Panc1 (cell line): ENCODE data around the gene KLRC4. TPM values are rescaled to one million over a fixed set of nuclear protein-coding genes. Genes with fewer than 3 reads are reported as not detected.
"Not testable (repeated sequence)": the region's sequence is repeated elsewhere in the genome, so short reads cannot be mapped to it uniquely, and the experiment has no call there.

Experiments
- ATAC-seq: fragments of 200-7000 bp; cut with Tn5 transposase; 2 replicates; pipeline ENCODE4 v1.9.1; 2020; ENCODE audit warnings: mild to moderate bottlenecking, moderate library complexity
- BruUV-seq: library from RNA; stranded (reverse); fragments of 400-500 nt; replicated peaks from 2 replicates; lab custom pipeline; 2021; lab: Mats Ljungman, UMichigan
- CTCF ChIA-PET: fragments of 300-600 bp; sonication (Branson Sonifier 250); formaldehyde crosslinking; loops from one replicate; lab custom pipeline; 2022; ENCODE audit warnings: antibody characterized with exemption; lab: Charles Lee
- POLR2A ChIA-PET: fragments of 300-600 bp; sonication (Branson Sonifier 250); formaldehyde crosslinking; loops from one replicate; lab custom pipeline; 2022; ENCODE audit warnings: antibody characterized with exemption; lab: Charles Lee
- DNase-seq: peaks from one replicate; pipeline ENCODE4 v3.0.0-alpha.2; 2010; ENCODE audit warnings: low read depth, low spot score
- H3K27ac ChIP-seq: 2 replicates; pipeline ENCODE4 v1.5.1; 2011; ENCODE audit warnings: mild to moderate bottlenecking, low read length, inconsistent platforms
- H3K27me3 ChIP-seq: fragments of 200-500 bp; sonication (Bioruptor generic); 2 replicates; pipeline ENCODE4 v1.6.0; 2014; ENCODE audit warnings: low read length, inconsistent platforms; ENCODE audit not compliant: control insufficient read depth, insufficient read depth
- H3K36me3 ChIP-seq: fragments of 200-500 bp; sonication (Bioruptor generic); 2 replicates; pipeline ENCODE4 v1.5.1; 2014; ENCODE audit warnings: inconsistent platforms, mild to moderate bottlenecking, low read length, moderate library complexity; ENCODE audit not compliant: control insufficient read depth, insufficient read depth
- H3K4me1 ChIP-seq: 2 replicates; pipeline ENCODE4 v1.5.1; 2011; ENCODE audit warnings: inconsistent platforms, mild to moderate bottlenecking, low read length, moderate library complexity; ENCODE audit not compliant: control insufficient read depth, insufficient read depth
- H3K4me3 ChIP-seq, 2 experiments: 2 replicates each; pipeline ENCODE4 v1.5.1; 2011 to 2012; ENCODE audit warnings: low read depth in 2 of 2, low read length in 2 of 2, mild to moderate bottlenecking in 2 of 2, inconsistent platforms in 1 of 2, moderate library complexity in 1 of 2
- H3K9me3 ChIP-seq: fragments of 200-500 bp; sonication (Bioruptor generic); 2 replicates; pipeline ENCODE4 v1.5.1; 2014; ENCODE audit warnings: low read depth, mild to moderate bottlenecking, inconsistent platforms, low read length, moderate library complexity; ENCODE audit not compliant: control insufficient read depth, insufficient read depth
- POLR2AphosphoS5 ChIP-seq: IDR thresholded peaks from 2 replicates; pipeline ENCODE4 v1.6.1; 2012; ENCODE audit warnings: mild to moderate bottlenecking, low read depth, low read length, moderate library complexity
- SIN3A ChIP-seq: IDR thresholded peaks from 2 replicates; pipeline ENCODE4 v1.6.1; 2012; ENCODE audit warnings: low read depth, mild to moderate bottlenecking, low read length, moderate library complexity, borderline replicate concordance; ENCODE audit not compliant: insufficient read depth
- TCF7L2 ChIP-seq: IDR thresholded peaks from 2 replicates; pipeline ENCODE4 v1.6.1; 2011; ENCODE audit warnings: mild to moderate bottlenecking, low read depth, low read length, inconsistent platforms
- in situ Hi-C: cut with HindIII; loops from 2 replicates; pipeline ENCODE4 v1.10.0; 2016; ENCODE audit warnings: low sequenced_read_pairs, low pct_unique_long_range_greater_than_20kb
- intact Hi-C: fragments of 100-400 bp; cut with micrococcal nuclease; formaldehyde crosslinking; loops from one replicate; pipeline ENCODE4 v1.10.0; 2022; ENCODE audit not compliant: unreplicated experiment
- total RNA-seq: library from RNA; stranded (reverse); gene quantifications from one replicate; pipeline ENCODE4 v1.2.1, GENCODE V29; 2021; ENCODE audit not compliant: unreplicated experiment
- TF ChIP-seq, protein P1 (sequence below), 2 experiments: IDR thresholded peaks; 2 replicates each; pipeline ENCODE4 v1.6.1; 2011 to 2012; ENCODE audit warnings: low read depth in 2 of 2, control low read depth in 1 of 2, low read length in 1 of 2, mild to moderate bottlenecking in 1 of 2, moderate library complexity in 1 of 2; ENCODE audit not compliant: insufficient read depth in 1 of 2
- TF ChIP-seq, protein P2 (sequence below): fragments of 450-650 bp; IDR thresholded peaks from 2 replicates; pipeline ENCODE4 v1.5.1; 2017; ENCODE audit warnings: mild to moderate bottlenecking

Gene KLRC4
- total RNA-seq, 1 experiment from 2014 or later = 1.4 TPM

DNA sequence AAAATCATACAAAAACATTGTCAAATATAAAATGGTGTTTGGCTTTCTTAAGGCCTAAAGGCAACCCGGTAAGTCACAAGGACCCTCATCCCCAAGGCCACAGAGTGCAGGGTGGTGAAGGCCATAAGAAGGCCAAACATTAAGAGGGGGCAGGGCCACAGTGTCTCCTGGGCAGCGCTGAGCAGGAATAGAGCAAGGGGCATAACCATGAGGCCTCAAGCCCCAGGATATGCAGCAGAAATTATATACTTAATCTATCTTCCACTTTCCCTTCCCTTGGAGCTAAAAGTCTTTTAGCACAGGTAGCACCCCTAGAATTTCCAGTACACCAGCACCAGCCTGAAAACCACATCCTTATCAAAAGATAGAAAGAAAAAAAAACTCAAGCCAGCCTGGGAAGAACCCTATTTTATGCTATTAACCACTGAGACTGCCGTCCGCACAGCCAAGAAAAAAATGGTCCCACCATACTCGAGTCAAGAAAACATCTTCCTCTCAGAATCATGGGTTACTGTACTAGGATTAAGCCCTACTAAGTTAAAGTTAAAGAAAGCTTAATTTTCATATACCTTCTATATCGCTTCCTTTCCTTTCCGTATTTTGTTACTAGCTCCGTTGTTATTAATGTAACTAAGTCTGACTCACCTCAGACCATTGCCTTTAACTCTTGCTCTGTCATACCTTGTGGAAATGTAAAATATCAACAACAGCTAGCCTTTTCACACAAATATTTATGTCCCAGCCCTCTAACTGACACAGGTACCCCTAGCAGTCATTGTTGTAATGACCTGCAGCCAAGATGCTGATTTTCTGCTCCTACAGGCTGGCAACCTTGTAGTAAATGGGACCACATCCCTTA, 39.8 kb downstream of the KLRC4 start:
- ChIA-PET POLR2A (no interaction called here), CTCF (no interaction called here)
- Histone ChIP-seq H3K4me3 (no peak overlapping the region), H3K27me3 (no peaks in the 10 kb centered on the region), H3K4me1 (peaks cover 21% of the 10 kb centered on the region), H3K27ac (peak overlapping the region; percentile 39; the same call in 1 of the 2 replicates), H3K36me3 (no peaks in the 10 kb centered on the region), H3K9me3 (peaks cover 4% of the 10 kb centered on the region; the same call in 1 of the 2 replicates)
- no TSS peak for BruUV-seq
- intact Hi-C loops (no loop called here), in situ Hi-C loops (no loop called here)
- no peak for ATAC-seq
- TF ChIP-seq TCF7L2 (no peak), POLR2AphosphoS5 (no peak), SIN3A (no peak)
- TF ChIP-seq, protein P1, sequence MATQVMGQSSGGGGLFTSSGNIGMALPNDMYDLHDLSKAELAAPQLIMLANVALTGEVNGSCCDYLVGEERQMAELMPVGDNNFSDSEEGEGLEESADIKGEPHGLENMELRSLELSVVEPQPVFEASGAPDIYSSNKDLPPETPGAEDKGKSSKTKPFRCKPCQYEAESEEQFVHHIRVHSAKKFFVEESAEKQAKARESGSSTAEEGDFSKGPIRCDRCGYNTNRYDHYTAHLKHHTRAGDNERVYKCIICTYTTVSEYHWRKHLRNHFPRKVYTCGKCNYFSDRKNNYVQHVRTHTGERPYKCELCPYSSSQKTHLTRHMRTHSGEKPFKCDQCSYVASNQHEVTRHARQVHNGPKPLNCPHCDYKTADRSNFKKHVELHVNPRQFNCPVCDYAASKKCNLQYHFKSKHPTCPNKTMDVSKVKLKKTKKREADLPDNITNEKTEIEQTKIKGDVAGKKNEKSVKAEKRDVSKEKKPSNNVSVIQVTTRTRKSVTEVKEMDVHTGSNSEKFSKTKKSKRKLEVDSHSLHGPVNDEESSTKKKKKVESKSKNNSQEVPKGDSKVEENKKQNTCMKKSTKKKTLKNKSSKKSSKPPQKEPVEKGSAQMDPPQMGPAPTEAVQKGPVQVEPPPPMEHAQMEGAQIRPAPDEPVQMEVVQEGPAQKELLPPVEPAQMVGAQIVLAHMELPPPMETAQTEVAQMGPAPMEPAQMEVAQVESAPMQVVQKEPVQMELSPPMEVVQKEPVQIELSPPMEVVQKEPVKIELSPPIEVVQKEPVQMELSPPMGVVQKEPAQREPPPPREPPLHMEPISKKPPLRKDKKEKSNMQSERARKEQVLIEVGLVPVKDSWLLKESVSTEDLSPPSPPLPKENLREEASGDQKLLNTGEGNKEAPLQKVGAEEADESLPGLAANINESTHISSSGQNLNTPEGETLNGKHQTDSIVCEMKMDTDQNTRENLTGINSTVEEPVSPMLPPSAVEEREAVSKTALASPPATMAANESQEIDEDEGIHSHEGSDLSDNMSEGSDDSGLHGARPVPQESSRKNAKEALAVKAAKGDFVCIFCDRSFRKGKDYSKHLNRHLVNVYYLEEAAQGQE (IDR thresholded peaks at IDR 0.05; ENCODE audit: insufficient read depth in 1 of 2, low read depth in 2 of 2, low read length in 1 of 2) = no peak
- TF ChIP-seq, protein P2, sequence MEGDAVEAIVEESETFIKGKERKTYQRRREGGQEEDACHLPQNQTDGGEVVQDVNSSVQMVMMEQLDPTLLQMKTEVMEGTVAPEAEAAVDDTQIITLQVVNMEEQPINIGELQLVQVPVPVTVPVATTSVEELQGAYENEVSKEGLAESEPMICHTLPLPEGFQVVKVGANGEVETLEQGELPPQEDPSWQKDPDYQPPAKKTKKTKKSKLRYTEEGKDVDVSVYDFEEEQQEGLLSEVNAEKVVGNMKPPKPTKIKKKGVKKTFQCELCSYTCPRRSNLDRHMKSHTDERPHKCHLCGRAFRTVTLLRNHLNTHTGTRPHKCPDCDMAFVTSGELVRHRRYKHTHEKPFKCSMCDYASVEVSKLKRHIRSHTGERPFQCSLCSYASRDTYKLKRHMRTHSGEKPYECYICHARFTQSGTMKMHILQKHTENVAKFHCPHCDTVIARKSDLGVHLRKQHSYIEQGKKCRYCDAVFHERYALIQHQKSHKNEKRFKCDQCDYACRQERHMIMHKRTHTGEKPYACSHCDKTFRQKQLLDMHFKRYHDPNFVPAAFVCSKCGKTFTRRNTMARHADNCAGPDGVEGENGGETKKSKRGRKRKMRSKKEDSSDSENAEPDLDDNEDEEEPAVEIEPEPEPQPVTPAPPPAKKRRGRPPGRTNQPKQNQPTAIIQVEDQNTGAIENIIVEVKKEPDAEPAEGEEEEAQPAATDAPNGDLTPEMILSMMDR = no peak
- no peak for DNase-seq

DNA sequence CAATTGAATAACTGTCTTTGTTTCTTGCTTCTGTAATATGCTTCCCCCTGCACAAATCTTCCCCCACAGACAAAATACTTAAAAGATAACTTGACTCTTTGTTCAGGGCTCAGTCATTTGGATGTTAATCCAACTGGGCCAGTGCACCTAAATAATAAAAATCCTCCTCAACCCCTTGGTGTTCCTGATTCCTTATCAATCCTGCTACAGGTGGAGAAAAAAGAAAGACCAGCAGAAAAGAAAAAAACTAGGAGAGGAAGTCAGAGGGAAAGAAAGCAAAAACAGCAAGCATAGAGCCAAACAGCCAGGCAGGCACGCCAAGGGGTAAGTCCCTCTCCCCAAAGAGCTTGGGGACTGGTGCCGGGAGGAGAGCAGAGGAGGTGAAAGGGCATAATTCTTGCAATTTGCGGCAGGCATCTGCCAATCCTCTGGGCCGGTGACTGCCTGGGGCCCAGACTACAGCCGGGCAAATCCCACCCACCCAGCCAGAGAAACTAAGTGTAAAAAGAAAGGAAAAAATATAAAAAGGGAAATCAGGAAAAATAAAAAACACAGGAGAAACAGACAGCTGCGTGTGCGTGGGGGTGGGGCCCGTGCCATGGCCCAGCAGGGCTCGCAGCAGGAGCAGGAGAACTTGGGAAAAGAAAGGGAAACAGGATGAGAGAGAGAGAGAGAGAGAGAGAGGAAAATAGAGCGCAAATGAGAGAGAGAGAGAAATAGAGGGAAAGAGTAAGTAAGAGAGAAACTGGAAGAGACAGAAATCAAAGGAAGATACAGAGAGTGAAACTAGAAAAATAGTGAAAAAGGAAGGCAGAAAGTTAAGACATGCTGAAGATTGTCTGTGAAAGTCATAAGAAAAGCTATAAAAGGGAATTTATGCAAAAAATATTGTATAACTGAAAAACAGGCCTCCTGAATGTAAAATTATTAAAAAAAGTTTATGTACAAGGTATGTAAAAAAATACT, 41.1 kb downstream of the KLRC4 start:
- Histone ChIP-seq H3K4me1 (peaks cover 18% of the 10 kb centered on the region), H3K27me3 (no peaks in the 10 kb centered on the region), H3K36me3 (no peaks in the 10 kb centered on the region), H3K9me3 (peaks cover 4% of the 10 kb centered on the region; the same call in 1 of the 2 replicates), H3K27ac (peak overlapping the region; percentile 39; the same call in 1 of the 2 replicates), H3K4me3 (no peak overlapping the region)
- intact Hi-C loops = no loop called here
- in situ Hi-C loops = no loop called here
- ChIA-PET CTCF (no interaction called here), POLR2A (no interaction called here)
- TF ChIP-seq TCF7L2 = no peak
- TF ChIP-seq, protein P2 = no peak
- TF ChIP-seq, protein P1 (IDR thresholded peaks at IDR 0.05; ENCODE audit: insufficient read depth in 1 of 2, low read depth in 2 of 2, low read length in 1 of 2) = no peak
- TF ChIP-seq POLR2AphosphoS5 = no peak
- TF ChIP-seq SIN3A = no peak
- DNase-seq = no peak
- ATAC-seq = no peak
- no TSS peak for BruUV-seq

DNA sequence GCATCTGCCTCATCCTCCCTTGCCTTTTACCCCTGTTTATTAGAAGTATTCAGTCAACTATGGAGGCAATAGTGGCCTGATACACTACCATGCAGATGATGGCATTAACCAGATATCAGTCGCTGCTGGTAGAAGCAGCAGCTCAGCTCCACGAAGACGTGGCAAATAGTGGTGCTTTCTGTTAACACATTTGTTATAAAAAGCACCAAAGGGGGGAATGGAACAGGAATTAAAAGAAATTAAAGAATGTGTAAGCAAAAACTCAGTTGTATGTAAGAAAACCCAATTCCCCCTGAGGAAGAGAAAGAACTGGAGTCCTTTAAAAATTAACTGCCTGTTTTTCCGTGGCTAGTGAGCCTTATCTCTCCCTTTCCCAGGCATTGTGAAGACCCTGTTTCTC, 41.8 kb downstream of the KLRC4 start:
- H3K27me3 ChIP-seq, BruUV-seq, H3K9me3 ChIP-seq, POLR2A ChIA-PET, H3K36me3 ChIP-seq, CTCF ChIA-PET, intact Hi-C loops, in situ Hi-C loops, ATAC-seq, DNase-seq, H3K4me3 ChIP-seq: not testable (repeated sequence)
- Histone ChIP-seq H3K27ac (peak overlapping the region; percentile 94; the same call in 1 of the 2 replicates), H3K4me1 (peaks cover 20% of the 10 kb centered on the region)
